HG02852 (cell line): Measurements from ENCODE around the gene BAX.

ENCODE experiments used
- ATAC-seq: cut with Tn5 transposase; IDR thresholded peaks from one replicate; pipeline ENCODE4 v1.9.1; 2021; ENCODE audit warnings: mild to moderate bottlenecking, moderate library complexity; ENCODE audit not compliant: unreplicated experiment

BAX gene

DNA sequence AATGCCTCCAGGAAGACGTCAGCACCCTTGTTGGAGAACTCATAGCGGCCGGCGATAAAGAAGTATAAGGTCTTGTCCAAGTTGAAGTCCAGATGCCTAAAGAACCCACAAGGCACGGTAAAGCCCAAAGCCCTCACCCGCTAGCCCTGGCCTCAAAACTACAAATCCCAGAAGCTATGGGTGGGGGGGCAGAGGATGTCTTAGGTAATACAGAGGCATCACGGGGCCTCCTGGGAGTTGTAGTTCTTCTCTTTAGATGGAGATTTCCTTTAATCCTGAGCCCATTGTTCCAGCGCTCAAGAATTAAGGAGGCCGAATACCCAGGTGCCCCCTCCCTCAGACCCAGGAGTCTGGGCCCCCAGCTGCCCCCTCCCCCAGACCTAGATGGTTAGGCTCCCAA, 27.6 kb downstream of the BAX start:
- ATAC-seq, result no peak

DNA sequence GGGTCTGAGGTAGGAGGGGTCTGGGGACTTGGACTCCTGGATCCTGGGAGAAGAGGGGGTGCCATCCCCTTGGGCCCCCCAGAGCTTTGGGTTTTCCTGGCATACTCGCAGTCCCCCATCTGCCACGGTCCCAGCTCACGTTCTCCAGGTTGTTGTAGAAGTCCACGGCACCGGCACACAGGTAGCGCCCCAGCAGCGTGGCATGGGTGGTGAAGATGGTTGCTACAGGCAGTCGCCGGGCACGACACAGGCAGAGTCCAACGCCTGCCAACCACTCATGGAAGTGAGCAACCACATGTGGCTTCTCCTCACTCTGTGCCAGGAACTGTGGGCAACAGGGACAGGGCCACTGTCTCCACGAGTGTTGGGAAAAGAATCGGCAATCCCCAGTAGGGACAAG, 31.0 kb downstream of the BAX start:
- ATAC-seq, result no peak

DNA sequence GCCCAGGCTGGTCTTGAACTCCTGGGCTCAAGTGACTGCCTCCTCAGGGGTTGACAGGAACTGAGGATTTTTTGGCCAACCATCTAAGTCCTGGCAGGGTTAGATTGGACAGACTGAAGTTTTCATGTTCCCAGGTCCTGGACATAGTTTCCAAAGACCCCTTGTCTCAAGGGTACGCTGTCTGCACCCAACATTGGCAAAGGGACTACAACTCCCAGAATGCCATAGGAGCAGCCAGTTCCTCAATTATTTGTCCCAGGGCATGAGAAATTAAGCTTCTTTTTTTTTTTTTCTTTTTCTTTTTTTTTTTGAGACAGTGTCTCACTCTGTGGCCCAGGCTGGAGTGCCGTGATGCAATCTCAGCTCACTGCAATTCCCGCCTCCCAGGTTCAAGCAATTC, 31.5 kb downstream of the BAX start:
- ATAC-seq, result no peak

DNA sequence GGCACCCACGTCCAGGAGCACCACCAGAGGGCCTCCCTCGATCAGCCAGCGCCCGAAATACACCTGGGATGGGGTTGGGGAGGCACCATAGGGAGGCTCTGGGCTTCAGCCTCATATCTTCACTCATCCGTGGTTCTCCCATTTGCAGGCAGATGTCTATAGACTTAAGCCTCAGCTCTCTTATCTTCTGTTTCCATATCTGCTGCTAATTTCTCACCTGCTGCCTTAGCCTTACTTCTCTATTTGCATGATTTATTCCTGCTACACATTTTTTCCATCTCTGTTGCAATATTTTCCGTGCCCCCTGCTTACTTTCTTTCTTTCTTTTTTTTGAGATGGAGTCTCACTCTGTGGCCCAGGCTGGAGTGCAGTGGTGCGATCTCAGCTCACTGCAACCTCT, 32.6 kb downstream of the BAX start:
- ATAC-seq, result no peak

DNA sequence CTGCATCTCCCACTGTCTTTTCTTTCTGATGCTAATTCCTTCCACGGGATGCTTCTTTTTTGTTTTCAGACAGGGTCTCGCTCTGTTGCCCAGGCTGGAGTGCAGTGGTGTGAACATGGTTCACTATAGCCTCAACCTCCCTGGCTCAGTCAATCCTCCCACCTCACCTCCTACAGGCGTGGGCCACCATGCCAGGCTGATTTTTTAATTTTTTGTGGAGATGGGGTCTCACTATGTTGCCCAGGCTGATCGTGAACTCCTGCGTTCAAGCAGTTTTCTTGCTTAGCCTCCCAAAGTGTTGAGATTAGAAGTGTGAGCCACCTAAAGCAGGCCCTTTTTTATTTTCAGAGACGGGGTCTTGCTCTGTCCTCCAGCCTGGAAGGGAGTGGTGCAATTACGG, 33.6 kb downstream of the BAX start:
- ATAC-seq, result no peak

DNA sequence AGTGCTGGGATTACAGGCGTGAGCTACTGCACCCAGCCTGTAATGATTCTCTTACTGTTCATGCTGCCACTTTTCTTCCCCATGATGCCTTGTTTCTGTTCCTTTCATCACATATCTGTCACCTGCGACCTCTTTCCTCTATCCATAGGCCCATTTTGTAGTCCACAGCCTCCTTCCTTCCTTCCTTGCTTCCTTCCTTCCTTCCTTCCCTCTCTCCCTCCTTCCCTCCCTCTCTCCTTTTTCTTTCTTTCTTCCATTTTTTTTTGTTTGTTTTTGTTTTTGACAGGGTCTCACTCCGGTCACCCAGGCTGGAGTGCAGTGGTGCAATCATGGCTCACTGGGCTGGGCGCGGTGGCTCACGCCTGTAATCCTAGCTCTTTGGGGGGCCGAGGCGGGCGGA, 34.2 kb downstream of the BAX start:
- no peak for ATAC-seq

DNA sequence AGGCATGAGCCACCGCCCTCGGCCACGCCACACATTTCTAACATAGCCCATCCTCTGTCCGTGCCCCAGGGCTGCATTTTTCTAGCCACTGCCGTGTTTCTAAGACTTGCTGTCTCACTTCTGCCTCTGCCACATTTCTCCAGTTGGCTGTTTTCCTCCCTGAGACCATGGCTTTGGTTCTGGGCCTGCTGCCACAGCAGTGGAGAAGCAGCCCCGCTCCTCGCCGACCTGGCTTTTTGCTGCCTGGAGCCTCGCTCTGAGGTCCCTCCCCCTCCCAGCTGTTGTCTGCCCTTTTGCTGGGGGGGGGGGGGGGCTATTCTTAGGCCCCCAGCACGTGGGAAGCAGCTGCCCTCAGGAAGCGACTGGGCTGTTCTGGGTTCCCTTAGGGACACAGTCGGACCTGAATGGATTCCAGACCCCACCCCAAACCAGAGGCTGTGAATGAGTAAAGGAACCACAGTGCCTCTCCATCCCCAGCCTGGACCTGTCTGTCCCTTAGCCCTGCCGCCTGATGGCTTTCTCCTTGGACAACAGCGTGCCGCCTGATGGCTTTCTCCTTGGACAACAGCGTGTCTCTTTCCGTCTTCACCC, 35.1 kb downstream of the BAX start:
- no peak for ATAC-seq

DNA sequence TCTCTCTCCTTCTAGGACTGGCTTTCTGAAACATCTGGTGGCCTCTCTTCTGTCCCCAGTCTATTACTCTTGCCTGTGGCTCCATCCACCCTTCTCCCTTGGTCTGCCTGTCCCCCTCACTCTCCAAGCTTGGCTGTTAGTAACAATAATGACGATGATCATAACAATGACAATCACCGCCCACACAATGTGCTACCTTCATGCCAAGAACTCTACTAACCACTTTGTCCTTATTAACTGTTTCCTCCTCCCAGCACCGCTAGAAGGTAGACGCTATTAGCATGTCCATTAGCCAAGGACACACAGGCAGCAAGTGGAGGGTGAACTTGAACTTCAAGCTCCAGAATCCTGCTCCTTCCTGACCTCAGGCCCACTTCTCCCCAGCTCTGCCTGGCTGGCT, 35.7 kb downstream of the BAX start:
- ATAC-seq, result no peak

DNA sequence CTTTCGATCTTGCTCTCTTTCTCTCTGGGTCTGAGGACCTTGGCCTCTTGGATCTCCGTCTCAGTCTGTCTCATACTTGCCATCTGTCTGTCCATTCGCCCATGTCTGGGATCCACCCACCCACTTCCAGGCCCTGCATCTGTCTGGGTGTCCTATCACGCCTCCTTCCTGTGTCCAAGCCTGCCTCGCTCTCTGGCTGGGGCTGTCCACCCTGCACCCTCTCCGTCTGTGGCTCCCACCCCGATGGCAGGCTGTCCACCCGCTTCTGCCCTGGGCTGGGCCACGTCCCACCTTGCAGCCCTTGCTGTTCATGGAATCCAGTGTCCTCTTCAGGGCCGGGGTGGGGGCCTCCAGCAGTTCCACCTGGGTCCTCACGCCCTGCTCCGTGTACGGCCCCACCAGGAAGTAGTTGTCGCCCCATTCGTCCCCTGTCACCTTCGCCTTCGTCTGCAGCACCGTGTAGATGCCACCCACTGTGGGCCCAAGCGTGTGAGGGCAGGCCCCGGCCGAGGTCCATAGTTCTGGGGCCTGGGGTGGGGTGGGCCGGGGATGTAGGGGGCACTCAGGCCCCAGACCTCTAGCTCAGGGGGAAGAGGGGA, 36.4 kb downstream of the BAX start:
- ATAC-seq, result no peak

DNA sequence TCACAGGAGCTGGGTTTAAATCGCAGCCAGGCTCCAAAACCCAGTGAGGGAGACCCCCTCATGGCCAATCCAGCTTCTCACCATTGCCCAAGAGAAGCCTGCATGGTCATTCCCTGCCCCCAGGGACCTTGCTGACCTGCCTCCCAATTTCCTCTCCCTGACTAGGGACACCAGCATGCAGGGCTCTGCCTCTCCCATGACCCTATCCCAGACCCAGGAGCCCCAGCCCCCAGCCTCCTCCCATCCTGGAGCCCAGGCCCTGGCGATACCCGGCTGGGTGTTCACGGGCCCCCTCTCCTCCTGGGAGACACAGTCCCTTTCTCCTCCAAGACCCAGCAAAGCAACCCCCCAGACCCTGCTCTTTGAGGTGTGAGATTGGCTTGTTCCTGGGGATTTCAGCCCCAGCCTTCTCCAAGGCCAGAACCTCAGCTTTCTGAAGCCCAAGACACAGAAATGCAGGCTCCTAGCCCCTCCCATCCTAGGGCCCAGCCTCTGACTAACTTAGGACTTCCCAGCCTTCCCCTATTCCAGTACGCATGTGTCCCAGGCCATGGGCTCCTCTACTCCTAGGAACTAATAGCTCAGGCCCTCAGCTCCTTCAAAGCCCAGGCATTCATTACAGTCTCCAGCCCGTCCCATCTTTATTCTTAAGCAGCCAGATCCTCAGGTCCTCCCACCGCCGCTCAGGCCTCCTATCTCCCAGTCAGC, 37.4 kb downstream of the BAX start:
- ATAC-seq, result no peak

DNA sequence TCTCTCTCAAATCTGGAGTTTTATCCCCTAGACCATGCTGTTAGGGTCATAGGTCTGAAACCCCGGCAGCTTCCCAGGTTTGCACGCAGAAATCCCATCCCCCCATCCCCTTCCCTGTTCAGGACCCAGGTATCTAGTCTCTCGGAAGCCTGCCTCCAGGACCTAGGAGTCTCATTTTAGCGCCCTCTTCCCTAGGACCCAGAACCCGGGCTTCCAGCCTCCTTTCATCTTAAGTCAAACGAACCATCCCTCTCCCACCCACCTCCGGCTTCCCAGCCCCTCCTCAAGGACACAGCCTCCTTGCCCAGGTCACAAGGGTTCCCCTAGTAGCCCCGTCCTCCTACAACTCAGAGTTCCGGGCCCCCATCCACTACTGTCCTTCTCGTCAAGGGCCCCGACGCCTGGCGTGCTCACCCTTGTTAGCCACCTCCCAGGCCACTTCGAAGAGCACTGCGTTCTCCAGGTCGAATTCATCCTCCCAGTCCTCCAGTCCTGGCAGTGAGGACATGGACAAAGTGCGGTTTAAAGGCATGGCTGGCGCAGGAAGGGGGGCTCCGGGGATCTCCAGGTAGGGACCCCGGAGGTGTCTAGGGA, 38.0 kb downstream of the BAX start:
- ATAC-seq, result no peak

DNA sequence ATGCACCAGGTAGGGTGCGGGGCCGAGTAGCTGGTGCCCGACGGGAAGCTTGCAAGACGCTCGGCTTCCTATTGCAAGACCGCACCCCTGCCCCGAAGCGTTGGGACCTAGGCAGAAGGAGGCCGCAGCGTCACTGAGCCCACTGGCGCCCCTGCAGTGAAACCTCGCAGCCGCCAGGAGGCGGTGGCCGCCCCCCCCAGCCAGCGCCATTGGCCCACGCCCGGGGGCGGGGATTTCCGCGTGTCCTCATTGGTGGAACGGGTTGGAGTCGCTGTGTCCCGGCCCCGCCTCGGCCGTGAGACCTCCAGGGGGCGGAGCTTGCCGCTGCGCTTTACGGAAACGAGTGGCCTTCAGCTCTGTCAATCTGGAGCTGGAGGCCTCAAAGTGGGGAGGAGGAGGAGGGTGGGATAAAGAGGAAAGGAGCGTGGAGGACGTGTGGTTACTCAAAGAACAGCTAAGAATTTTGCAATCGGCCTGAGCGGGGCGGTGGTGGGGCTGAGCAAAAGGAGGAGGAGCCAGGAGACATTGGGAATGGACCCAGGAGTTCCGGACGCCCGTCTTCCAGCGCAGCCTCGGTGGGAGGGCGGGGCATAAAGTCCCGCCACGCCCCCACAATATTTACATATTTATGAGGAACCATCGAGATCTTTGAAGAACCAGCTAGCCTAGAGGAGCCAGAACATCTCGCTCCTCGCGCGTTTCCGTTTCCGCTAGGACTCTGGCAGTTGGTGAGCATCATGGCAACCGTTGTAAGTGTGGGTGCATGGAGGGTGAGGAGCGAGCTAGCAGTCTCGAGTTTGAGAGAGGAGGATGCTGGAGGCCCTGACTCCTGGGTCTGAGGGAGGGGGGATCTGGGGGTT, 38.7 kb downstream of the BAX start, which contains the start of the genes GYS1 and RUVBL2:
TSS of gene GYS1 (minus strand) at position 135 of the 860 bp plus-strand sequence. CDS start 197 bp downstream, outside the sequence.
TSS of gene RUVBL2 (plus strand) at position 713 of the 860 bp plus-strand sequence. CDS start at position 738, 25 bp downstream.
- peak; percentile 85 for ATAC-seq

DNA sequence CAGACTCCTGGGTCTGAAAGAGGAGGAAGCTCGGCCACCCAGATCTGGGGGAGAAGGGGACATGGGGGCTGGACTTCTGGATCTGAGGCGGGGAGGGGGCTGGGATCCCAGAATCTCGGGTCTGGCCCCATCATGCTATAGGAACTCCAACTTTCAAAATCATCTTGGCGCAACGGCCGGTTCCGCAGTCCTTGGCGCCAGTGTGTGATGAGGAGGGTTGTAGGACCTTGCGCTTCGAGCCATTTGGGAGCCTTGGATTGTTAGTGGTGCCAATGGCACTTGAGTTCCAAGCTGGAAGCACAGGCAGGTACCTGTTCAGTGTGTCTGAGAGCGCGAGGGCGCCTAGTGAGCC, 39.3 kb downstream of the BAX start:
- ATAC-seq, result no peak

DNA sequence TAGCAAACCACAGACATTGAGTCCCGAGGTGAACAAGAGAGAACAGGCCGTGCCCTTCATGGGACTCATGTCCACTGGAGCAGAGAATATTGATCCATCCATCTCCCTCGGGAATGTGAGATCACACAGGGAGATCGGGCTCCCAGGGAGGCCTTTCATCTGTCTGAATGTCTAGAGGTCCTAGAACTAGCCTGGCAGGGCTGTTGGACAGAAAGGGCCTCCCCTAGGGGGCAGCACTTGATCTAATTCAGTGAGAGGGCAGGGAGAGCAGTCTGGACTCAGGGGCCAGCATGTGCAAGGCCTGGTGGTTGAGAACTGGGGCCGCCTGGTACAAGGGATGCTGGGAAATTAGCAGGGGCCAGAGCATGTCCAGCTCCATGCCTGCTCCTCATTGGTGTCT, 43.3 kb downstream of the BAX start:
- no peak for ATAC-seq

DNA sequence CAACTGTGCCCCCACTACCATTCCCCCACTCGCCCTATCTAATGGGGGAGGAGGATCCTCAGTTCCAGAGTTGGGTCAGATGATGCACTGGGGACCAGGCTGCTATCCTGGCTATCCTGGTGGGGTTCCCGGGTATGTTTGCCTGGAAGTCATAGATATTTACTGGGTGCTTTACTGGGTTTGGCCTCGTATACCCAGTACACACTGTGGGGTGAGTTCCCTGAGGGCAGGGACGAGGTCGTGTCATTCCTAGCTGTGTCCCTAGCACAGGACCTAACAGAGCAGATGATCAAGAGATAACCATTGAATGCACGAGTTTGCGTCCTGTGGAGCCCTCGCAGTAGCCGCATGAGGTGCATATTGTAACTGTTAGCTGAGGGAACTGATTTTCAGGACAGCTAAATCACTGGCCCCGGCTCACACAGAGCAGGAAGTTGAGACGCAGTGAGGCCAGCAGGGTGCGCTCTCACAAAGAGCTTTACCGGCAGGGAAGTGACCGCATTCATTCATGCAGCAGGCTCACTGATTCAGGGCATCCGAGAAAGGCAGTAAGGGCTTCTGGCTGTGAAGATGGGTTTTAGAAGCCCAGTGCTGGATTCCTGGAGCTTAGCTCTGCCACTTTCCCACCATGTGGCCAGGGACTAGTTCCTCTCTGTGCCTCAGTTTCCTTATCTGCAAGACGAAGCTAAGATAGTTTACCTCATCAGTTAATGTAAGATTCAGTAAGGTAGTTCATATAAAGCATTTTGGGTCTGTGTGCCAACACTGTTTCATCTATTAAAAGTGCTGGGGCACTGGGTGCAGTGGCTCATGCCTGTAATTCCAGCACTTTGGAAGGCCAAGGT, 45.0 kb downstream of the BAX start:
- ATAC-seq, result no peak

DNA sequence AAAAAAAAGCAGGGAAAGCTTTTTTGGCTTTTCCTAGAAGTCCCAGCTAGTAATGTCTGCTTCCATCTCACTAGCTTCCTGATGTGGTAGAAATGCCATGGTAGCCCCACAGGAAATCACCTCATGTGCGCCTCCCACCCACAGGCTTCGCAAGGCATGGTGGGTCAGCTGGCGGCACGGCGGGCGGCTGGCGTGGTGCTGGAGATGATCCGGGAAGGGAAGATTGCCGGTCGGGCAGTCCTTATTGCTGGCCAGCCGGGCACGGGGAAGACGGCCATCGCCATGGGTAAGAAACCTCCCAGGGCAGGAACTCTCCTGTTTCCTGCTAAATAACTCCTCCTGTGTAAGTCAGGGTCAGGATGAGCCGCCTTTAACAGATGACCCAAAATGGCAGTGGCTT, 49.5 kb downstream of the BAX start:
- no peak for ATAC-seq

DNA sequence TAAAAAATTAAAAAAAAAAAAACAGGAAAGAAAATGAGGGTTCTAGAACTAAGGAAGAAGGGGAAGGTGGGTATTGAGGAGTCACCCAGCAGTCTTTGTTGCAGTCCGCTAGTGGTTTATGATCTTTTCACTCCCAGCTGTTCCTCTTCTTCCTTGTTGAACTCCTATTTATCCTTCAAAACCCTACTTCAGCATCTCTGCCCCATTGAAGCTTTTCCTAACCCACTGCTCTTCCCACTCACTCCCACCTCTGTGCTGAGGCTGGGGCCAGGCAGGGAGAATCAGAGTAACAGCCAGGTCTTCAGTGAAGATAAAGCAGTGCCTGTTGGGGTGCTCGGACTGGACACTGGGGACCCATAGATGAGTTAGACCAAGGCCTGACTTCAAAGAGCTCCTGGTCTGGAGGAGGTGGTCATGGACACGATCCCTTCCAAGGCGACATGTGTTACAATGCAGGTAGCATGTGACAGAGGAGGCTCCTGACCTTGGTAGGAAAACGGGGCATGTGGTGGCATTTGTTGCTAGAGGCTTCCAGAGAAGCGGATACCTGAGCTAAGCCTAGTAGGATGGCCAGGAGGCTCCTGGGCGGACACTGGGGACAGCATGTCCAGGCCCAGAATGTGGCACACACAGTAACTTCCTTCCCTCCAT, 50.4 kb downstream of the BAX start:
- ATAC-seq, result no peak

DNA sequence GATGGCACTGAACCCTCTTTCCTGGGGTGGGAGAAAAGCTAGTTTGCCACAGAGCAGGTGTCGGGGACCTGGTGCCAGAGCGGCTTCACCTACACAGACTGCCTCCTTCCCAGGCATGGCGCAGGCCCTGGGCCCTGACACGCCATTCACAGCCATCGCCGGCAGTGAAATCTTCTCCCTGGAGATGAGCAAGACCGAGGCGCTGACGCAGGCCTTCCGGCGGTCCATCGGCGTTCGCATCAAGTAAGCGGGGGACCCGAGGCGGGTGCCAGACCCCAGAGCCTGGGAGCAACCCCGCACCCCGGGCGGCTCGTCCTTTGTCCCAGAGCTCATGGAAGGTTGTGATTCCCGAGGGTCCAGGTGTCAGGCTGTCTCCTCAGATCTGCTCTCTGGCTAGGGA, 52.2 kb downstream of the BAX start:
- ATAC-seq, result no peak

DNA sequence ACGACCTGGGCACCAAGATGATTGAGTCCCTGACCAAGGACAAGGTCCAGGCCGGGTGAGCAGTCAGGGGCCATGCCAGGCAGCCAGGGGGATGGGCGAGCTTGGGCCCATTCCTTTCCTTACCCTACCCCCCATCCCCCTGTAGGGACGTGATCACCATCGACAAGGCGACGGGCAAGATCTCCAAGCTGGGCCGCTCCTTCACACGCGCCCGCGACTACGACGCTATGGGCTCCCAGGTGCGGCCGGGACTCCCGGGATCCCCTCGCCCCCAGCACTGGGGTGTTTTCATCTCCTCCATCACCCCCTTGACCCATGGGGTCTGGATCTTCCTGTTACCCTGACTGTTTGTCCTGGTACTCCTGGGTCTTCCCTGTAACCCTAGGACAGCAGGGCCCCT, 55.2 kb downstream of the BAX start:
- ATAC-seq, result no peak

DNA sequence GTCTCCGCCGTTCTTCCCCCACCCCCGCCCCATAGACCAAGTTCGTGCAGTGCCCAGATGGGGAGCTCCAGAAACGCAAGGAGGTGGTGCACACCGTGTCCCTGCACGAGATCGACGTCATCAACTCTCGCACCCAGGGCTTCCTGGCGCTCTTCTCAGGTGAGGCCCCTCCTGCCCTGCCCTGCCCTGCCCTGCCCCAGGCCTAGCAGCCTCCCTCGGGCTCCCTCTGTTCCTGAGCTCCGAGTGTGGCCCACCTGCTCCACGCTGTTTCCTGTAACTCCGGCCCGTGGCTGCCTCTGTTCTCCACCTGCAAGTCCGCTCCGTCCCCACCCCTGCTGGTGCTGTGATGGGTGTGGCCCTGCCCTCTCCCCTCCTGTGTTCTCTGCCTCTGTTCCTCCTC, 55.8 kb downstream of the BAX start:
- no peak for ATAC-seq
